GM12878 (cell line): ENCODE measurements around the gene CAPN7. TPM values are rescaled to one million over a fixed set of nuclear protein-coding genes. Genes with fewer than 3 reads are reported as not detected.

Experiments
- ATF7 ChIP-seq: fragments of 450-650 bp; IDR thresholded peaks from 2 replicates; pipeline ENCODE4 v1.6.1; 2016; ENCODE audit warnings: low read depth, mild to moderate bottlenecking
- CTCF ChIP-seq, 3 experiments: IDR thresholded peaks in 2 of 3; conservative IDR thresholded peaks in 1 of 3; 2 replicates each; pipeline ENCODE4 v1.5.1; 2011; ENCODE audit warnings: low read depth in 3 of 3, low read length in 3 of 3, mild to moderate bottlenecking in 3 of 3, control low read depth in 2 of 3, moderate library complexity in 2 of 3, inconsistent platforms in 1 of 3, mixed read lengths in 1 of 3; ENCODE audit not compliant: control insufficient read depth in 2 of 3, insufficient read depth in 1 of 3; ENCODE audit errors: extremely low read depth in 1 of 3
- E4F1 ChIP-seq: fragments of 450-650 bp; IDR thresholded peaks from 2 replicates; pipeline ENCODE4 v1.6.1; 2018; ENCODE audit warnings: borderline replicate concordance, mild to moderate bottlenecking; ENCODE audit not compliant: partially characterized antibody
- EP300 ChIP-seq, 2 experiments: fragments of 150-350 bp in 1 of 2; IDR thresholded peaks; 2 replicates each; pipeline ENCODE4 v1.6.1; 2011 to 2012; ENCODE audit warnings: low read depth in 2 of 2, low read length in 2 of 2, borderline replicate concordance in 1 of 2, improper control_type of control experiment in 1 of 2, inconsistent platforms in 1 of 2; ENCODE audit not compliant: control insufficient read depth in 1 of 2
- HCFC1 ChIP-seq: fragments of 150-350 bp; IDR thresholded peaks from 2 replicates; pipeline ENCODE4 v1.6.1; 2014; ENCODE audit warnings: low read length
- IRF3 ChIP-seq: fragments of 450-650 bp; IDR thresholded peaks from 2 replicates; pipeline ENCODE4 v1.6.1; 2014; ENCODE audit warnings: mild to moderate bottlenecking
- MEF2A ChIP-seq: IDR thresholded peaks from 2 replicates; pipeline ENCODE4 v1.6.1; 2011; ENCODE audit warnings: low read depth, mild to moderate bottlenecking, low read length, moderate library complexity; ENCODE audit not compliant: insufficient read depth
- MEF2B ChIP-seq: fragments of 450-650 bp; IDR thresholded peaks from 2 replicates; pipeline ENCODE4 v1.6.1; 2018; ENCODE audit warnings: mild to moderate bottlenecking, moderate library complexity; ENCODE audit not compliant: partially characterized antibody, poor library complexity, severe bottlenecking
- MYC ChIP-seq: IDR thresholded peaks from 2 replicates; pipeline ENCODE4 v1.6.1; 2011; ENCODE audit warnings: mild to moderate bottlenecking, low read length, moderate library complexity, inconsistent platforms; ENCODE audit not compliant: insufficient read depth, insufficient replicate concordance, insufficient read length, severe bottlenecking
- NBN ChIP-seq: fragments of 450-650 bp; IDR thresholded peaks from 2 replicates; pipeline ENCODE4 v1.6.1; 2016
- NR2F1 ChIP-seq: fragments of 450-650 bp; conservative IDR thresholded peaks from 2 replicates; pipeline ENCODE4 v1.6.1; 2017; ENCODE audit warnings: mild to moderate bottlenecking
- RFX5 ChIP-seq: IDR thresholded peaks from 2 replicates; pipeline ENCODE4 v1.6.1; 2011; ENCODE audit warnings: low read depth, low read length, improper control_type of control experiment
- SIN3A ChIP-seq: IDR thresholded peaks from 2 replicates; pipeline ENCODE4 v1.6.1; 2012; ENCODE audit warnings: low read depth, low read length, improper control_type of control experiment
- STAT3 ChIP-seq: IDR thresholded peaks from 2 replicates; pipeline ENCODE4 v1.6.1; 2011; ENCODE audit warnings: low read depth, low read length, improper control_type of control experiment
- ZBTB40 ChIP-seq: fragments of 450-650 bp; IDR thresholded peaks from 2 replicates; pipeline ENCODE4 v1.6.1; 2016; ENCODE audit warnings: mild to moderate bottlenecking, moderate library complexity, borderline replicate concordance
- polyA plus RNA-seq, 11 experiments: library from polyadenylated mRNA; depleted of rRNA in 4 of 11; unstranded in 6 of 11; stranded (reverse) in 5 of 11; fragments of >200 nt; fragmentation: Nextera tagmentation in 4 of 11; fragmentation: Illumina TruSeq in 1 of 11; extraction: Ambion mirVana in 4 of 11; extraction: Trizol in 1 of 11; gene quantifications; 1 replicate in 1 of 11; 2 replicates in 10 of 11; pipeline versions ENCODE4 v1.2.1 to v1.2.3, GENCODE V29; 2011 to 2016; ENCODE audit warnings: inconsistent platforms in 2 of 11, missing spikeins in 2 of 11, low read depth in 1 of 11
- total RNA-seq, 4 experiments: library from RNA; depleted of rRNA in 3 of 4; stranded (reverse); fragments of >200 nt in 3 of 4; fragmentation: Illumina TruSeq in 1 of 4; extraction: Trizol in 1 of 4; gene quantifications; 2 replicates each; pipeline versions ENCODE4 v1.2.1 to v1.2.3, GENCODE V29; 2013 to 2021

Gene CAPN7
- total and polyA plus RNA-seq, 10 of the 15 experiments (the other 5 are each of a cell fraction or from before 2014, with no cell fraction given): 5.3 to 27.0 (median 18.2) TPM

GRCh38 chr3:15205934-15206661 lies at the start of gene CAPN7 (continued):
- TF ChIP-seq NR2F1 (peak; percentile 74), CTCF (IDR thresholded peaks at IDR 0.05 in 2 of 3, conservative IDR thresholded peaks at IDR 0.05 in 1 of 3; ENCODE audit: control insufficient read depth in 2 of 3, extremely low read depth in 1 of 3, insufficient read depth in 1 of 3, low read depth in 3 of 3, low read length in 3 of 3) (peak; percentile 39 to 40 (median 39); a peak in 4 of 6 replicates), NBN (0 out of 2 replicates have a peak, but pooled peaks have one; percentile 61), STAT3 (no peak), E4F1 (no peak), HCFC1 (0 out of 2 replicates have a peak, but pooled peaks have one; percentile 25), EP300 (IDR thresholded peaks at IDR 0.05; ENCODE audit: borderline replicate concordance in 1 of 2, control insufficient read depth in 1 of 2, low read depth in 2 of 2, low read length in 2 of 2) (no peak), MEF2A (no peak), SIN3A (no peak; the same call in none of the 2 replicates), ATF7 (no peak), RFX5 (peak; percentile 47; the same call in 1 of the 2 replicates), ZBTB40 (0 out of 2 replicates have a peak, but pooled peaks have one; percentile 5), IRF3 (no peak), MYC (peak; percentile 32), MEF2B (no peak)
